DMS 273 (cell line): ENCODE results near the gene GATA6.

ENCODE experiments used
- DNase-seq: peaks from one replicate; lab custom pipeline; 2025; ENCODE audit not compliant: unreplicated experiment; lab: John Stamatoyannopoulos, UW

Gene GATA6

GRCh38 chr18:22233266-22233665 is 63.9 kb downstream of the GATA6 start:
- no peak for DNase-seq

- DNase-seq = no peak
Observed at GRCh38 chr18:22238036-22238435, 68.6 kb downstream of the GATA6 start.

DNA sequence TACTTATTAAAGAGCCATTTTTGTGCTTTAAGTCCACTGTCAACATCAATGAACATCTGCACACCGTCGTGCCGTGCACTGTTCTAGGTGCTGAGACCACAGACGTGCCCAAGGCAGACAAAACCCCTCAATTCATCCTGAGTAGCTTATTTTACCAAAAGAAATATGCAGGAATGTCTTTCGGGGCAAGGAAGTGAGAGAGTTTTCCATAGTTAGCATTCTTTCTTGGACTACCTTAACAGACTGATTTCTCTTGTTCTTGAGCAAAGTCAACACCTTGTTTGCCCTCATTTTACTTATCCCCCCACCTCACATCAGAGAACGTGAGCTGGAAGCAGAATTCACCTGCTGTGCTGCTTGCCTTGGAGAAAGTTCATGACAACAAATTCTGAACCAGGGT is 69.3 kb downstream of the GATA6 start:
- DNase-seq = no peak

- no peak for DNase-seq
Observed at GRCh38 chr18:22241921-22242361, 72.6 kb downstream of the GATA6 start.

DNA sequence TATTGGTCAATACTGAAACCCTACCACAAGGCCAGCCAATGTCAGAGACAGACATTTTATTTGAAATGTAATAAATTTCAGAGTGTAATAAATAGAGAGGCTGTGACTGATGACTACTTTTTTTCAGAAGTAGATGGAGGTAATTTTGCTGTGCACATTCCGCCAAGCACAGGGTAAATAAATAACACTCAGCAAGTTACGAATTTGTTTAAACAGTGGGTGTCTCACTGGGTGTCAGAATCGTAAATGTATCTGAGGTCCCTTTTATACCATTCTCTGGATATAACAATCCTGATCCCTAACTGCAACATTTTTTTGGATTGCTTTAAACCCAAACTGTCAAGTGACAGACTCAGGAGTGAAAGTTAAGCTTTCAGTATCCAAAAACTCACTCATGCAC is 74.1 kb downstream of the GATA6 start:
- DNase-seq = no peak

GRCh38 chr18:22250026-22250425 is 80.6 kb downstream of the GATA6 start:
- no peak for DNase-seq

DNA sequence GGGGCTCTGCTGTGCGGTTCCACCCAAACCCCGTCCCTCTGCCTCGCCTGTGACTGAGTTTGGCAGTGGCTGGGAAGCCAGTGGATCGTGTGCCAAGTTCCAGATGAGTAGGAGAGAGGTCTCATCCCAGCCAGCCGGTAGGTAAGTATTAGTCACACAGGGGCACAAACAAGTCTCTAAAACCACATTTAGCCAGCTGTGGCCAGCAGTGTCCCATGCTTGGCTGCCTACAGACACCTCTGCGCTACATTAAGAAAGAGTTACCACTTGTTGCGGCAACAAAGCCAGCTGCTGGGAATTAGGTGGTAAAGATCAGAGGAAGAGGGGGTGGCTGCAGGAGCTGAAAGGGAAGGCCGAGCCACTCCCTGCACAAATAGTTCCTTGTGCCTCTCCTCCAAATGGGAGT is 81.2 kb downstream of the GATA6 start:
- DNase-seq = no peak
